ENCODE measurements around the gene DTNB.

DNA sequence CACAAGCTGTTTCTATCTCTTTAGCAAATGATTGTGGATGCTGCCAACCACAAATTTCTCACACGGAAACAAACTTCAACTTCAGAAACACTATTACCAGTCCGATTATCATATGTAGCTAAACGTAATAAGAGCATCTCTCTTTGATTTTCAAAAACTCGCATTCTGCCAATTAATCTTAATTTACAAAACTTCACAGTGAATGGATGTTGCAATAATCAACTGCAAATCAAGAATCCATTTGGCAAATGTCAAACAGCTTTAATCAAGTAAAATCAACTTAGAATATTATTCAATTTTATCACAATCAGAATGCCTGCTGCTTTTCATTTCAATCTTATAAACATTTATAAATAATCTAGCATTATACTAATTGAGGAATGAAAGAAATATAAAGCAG is 54.2 kb downstream of the DTNB start:
- TF ChIP-seq GATA2 (IDR thresholded peaks at IDR 0.05; ENCODE audit: low read depth, low read length) (no peak), GATA3 (IDR thresholded peaks at IDR 0.05; ENCODE audit: low read depth, low read length) (no peak)
